GM12878 (cell line): ENCODE results near the gene BBS5. TPM values are rescaled to one million over a fixed set of nuclear protein-coding genes. Genes with fewer than 3 reads are reported as not detected.

Source experiments
- ATAC-seq: fragments of 200-7000 bp; cut with Tn5 transposase; 3 replicates; pipeline ENCODE4 v1.9.1; 2020; ENCODE audit warnings: mild to moderate bottlenecking, moderate library complexity
- BruUV-seq: library from RNA; stranded (reverse); fragments of 400-500 nt; replicated peaks from 2 replicates; lab custom pipeline; 2021; lab: Mats Ljungman, UMichigan
- CTCF ChIA-PET: fragments of 300-600 bp; sonication (Branson Sonifier 250); formaldehyde crosslinking; extraction: SDS; loops from one replicate; lab custom pipeline; 2021; ENCODE audit warnings: inconsistent platforms; lab: Yijun Ruan, JAX
- POLR2A ChIA-PET: fragments of 350-600 bp; formaldehyde crosslinking; extraction: SDS; loops from one replicate; lab custom pipeline; 2021; ENCODE audit warnings: inconsistent platforms; lab: Charles Lee
- RAD21 ChIA-PET: fragments of 300-600 bp; sonication (Branson Sonifier 250); formaldehyde crosslinking; loops from one replicate; lab custom pipeline; 2023; ENCODE audit warnings: antibody characterized with exemption; ENCODE audit not compliant: unreplicated experiment; lab: Charles Lee
- SMC1A ChIA-PET: fragments of 300-600 bp; sonication (Branson Sonifier 250); formaldehyde crosslinking; loops from one replicate; lab custom pipeline; 2023; ENCODE audit not compliant: unreplicated experiment, uncharacterized antibody; lab: Charles Lee
- DNase-seq: peaks from one replicate; pipeline ENCODE4 v3.0.0-alpha.2; 2011; ENCODE audit warnings: low read depth, low spot score
- FAIRE-seq: peaks from 3 replicates; lab custom pipeline; 2011; peaks lifted over from hg19 to GRCh38; lab: Jason Lieb, UNC
- H2AFZ ChIP-seq: 2 replicates; pipeline ENCODE4 v1.6.0; 2011; ENCODE audit warnings: low read depth, low read length, control low read depth; ENCODE audit not compliant: control insufficient read depth
- H3K27ac ChIP-seq: 2 replicates; pipeline ENCODE4 v1.5.1; 2011; ENCODE audit warnings: control low read depth; ENCODE audit not compliant: control insufficient read depth, insufficient read depth
- H3K27me3 ChIP-seq, 2 experiments: replicated peaks in 1 of 2; 2 replicates each; pipeline versions ENCODE4 v1.6.0 to v1.6.1; 2011; ENCODE audit warnings: low read length in 1 of 2; ENCODE audit not compliant: control insufficient read depth in 2 of 2, insufficient read depth in 2 of 2
- H3K36me3 ChIP-seq, 2 experiments: 2 replicates each; pipeline ENCODE4 v1.5.1; 2011; ENCODE audit warnings: low read length in 1 of 2; ENCODE audit not compliant: control insufficient read depth in 2 of 2, insufficient read depth in 2 of 2
- H3K4me1 ChIP-seq: 2 replicates; pipeline ENCODE4 v1.6.1; 2011; ENCODE audit warnings: mild to moderate bottlenecking, low read length, moderate library complexity, mixed read lengths; ENCODE audit not compliant: control insufficient read depth, insufficient read depth
- H3K4me2 ChIP-seq: 2 replicates; pipeline ENCODE4 v1.6.0; 2011; ENCODE audit warnings: control low read depth; ENCODE audit not compliant: control insufficient read depth, insufficient read depth
- H3K4me3 ChIP-seq: fragments of 200-600 bp; sonication (generic); 2 replicates; pipeline ENCODE4 v1.5.1; 2016
- H3K79me2 ChIP-seq: 2 replicates; pipeline ENCODE4 v1.6.0; 2011; ENCODE audit warnings: low read length; ENCODE audit not compliant: control insufficient read depth, insufficient read depth
- H3K9ac ChIP-seq: 2 replicates; pipeline ENCODE4 v1.8.0; 2011; ENCODE audit warnings: low read length, control low read depth, mixed read lengths; ENCODE audit not compliant: control insufficient read depth, insufficient read depth
- H3K9me3 ChIP-seq: replicated peaks from 3 replicates; pipeline ENCODE4 v1.5.1; 2011; ENCODE audit warnings: mild to moderate bottlenecking, low read length; ENCODE audit not compliant: control insufficient read depth, insufficient read depth
- H4K20me1 ChIP-seq: 2 replicates; pipeline ENCODE4 v1.6.0; 2011; ENCODE audit not compliant: control insufficient read depth, insufficient read depth
- CHD1 ChIP-seq: IDR thresholded peaks from 2 replicates; pipeline ENCODE4 v1.6.1; 2012; ENCODE audit warnings: low read depth, low read length, improper control_type of control experiment
- EGR1 ChIP-seq, 2 experiments: IDR thresholded peaks; 1 replicate in 1 of 2; 2 replicates in 1 of 2; pipeline ENCODE4 v1.6.1; 2011 to 2012; ENCODE audit warnings: low read depth in 2 of 2, low read length in 2 of 2, borderline replicate concordance in 1 of 2, mild to moderate bottlenecking in 1 of 2, moderate library complexity in 1 of 2
- EP300 ChIP-seq, 2 experiments: fragments of 150-350 bp in 1 of 2; IDR thresholded peaks; 2 replicates each; pipeline ENCODE4 v1.6.1; 2011 to 2012; ENCODE audit warnings: low read depth in 2 of 2, low read length in 2 of 2, borderline replicate concordance in 1 of 2, improper control_type of control experiment in 1 of 2, inconsistent platforms in 1 of 2; ENCODE audit not compliant: control insufficient read depth in 1 of 2
- ESRRA ChIP-seq: IDR thresholded peaks from 2 replicates; pipeline ENCODE4 v1.6.1; 2012; ENCODE audit warnings: mild to moderate bottlenecking, low read length, improper control_type of control experiment
- HDAC2 ChIP-seq: fragments of 200-600 bp; sonication (generic); IDR thresholded peaks from 2 replicates; pipeline ENCODE4 v1.6.1; 2017
- MEF2A ChIP-seq: IDR thresholded peaks from 2 replicates; pipeline ENCODE4 v1.6.1; 2011; ENCODE audit warnings: low read depth, mild to moderate bottlenecking, low read length, moderate library complexity; ENCODE audit not compliant: insufficient read depth
- NFYB ChIP-seq: IDR thresholded peaks from 2 replicates; pipeline ENCODE4 v1.6.1; 2011; ENCODE audit warnings: low read depth, mild to moderate bottlenecking, low read length, improper control_type of control experiment, moderate library complexity; ENCODE audit not compliant: insufficient read depth
- NR2C2 ChIP-seq: IDR thresholded peaks from 2 replicates; pipeline ENCODE4 v1.6.1; 2011; ENCODE audit warnings: borderline replicate concordance, low read depth; ENCODE audit not compliant: control insufficient read depth, insufficient read length
- NR2F1 ChIP-seq: fragments of 450-650 bp; conservative IDR thresholded peaks from 2 replicates; pipeline ENCODE4 v1.6.1; 2017; ENCODE audit warnings: mild to moderate bottlenecking
- POU2F2 ChIP-seq: IDR thresholded peaks from 3 replicates; pipeline ENCODE4 v1.6.1; 2011; ENCODE audit warnings: low read depth, mild to moderate bottlenecking, low read length, borderline replicate concordance
- RFX5 ChIP-seq: IDR thresholded peaks from 2 replicates; pipeline ENCODE4 v1.6.1; 2011; ENCODE audit warnings: low read depth, low read length, improper control_type of control experiment
- STAT1 ChIP-seq: fragments of 450-650 bp; conservative IDR thresholded peaks from 2 replicates; pipeline ENCODE4 v1.6.1; 2014; ENCODE audit warnings: antibody characterized with exemption, mild to moderate bottlenecking
- STAT3 ChIP-seq: IDR thresholded peaks from 2 replicates; pipeline ENCODE4 v1.6.1; 2011; ENCODE audit warnings: low read depth, low read length, improper control_type of control experiment
- TARDBP ChIP-seq: IDR thresholded peaks from 2 replicates; pipeline ENCODE4 v1.6.1; 2016; ENCODE audit warnings: borderline replicate concordance
- TBL1XR1 ChIP-seq: IDR thresholded peaks from 2 replicates; pipeline ENCODE4 v1.6.1; 2012; ENCODE audit warnings: low read depth, low read length, improper control_type of control experiment
- WGBS: methylation state at CpG from one replicate; pipeline ENCODE4 v1.1.6; 2016; ENCODE audit warnings: low lambda C conversion rate; ENCODE audit not compliant: insufficient replicate concordance, insufficient coverage; ENCODE audit errors: missing lambda C conversion rate; 5-methylcytosine and 5-hydroxymethylcytosine counted together
- in situ Hi-C: fragments of 300-500 bp; cut with MboI; formaldehyde crosslinking; loops from 9 replicates; pipeline ENCODE4 v1.14.3; 2018; ENCODE audit warnings: mixed read lengths
- intact Hi-C: fragments of 100-400 bp; cut with micrococcal nuclease; formaldehyde crosslinking; loops from one replicate; pipeline ENCODE4 v1.14.2; 2022; ENCODE audit not compliant: unreplicated experiment
- polyA plus RNA-seq, 11 experiments: library from polyadenylated mRNA; depleted of rRNA in 4 of 11; unstranded in 6 of 11; stranded (reverse) in 5 of 11; fragments of >200 nt; fragmentation: Nextera tagmentation in 4 of 11; fragmentation: Illumina TruSeq in 1 of 11; extraction: Ambion mirVana in 4 of 11; extraction: Trizol in 1 of 11; gene quantifications; 1 replicate in 1 of 11; 2 replicates in 10 of 11; pipeline versions ENCODE4 v1.2.1 to v1.2.3, GENCODE V29; 2011 to 2016; ENCODE audit warnings: inconsistent platforms in 2 of 11, missing spikeins in 2 of 11, low read depth in 1 of 11
- total RNA-seq, 4 experiments: library from RNA; depleted of rRNA in 3 of 4; stranded (reverse); fragments of >200 nt in 3 of 4; fragmentation: Illumina TruSeq in 1 of 4; extraction: Trizol in 1 of 4; gene quantifications; 2 replicates each; pipeline versions ENCODE4 v1.2.1 to v1.2.3, GENCODE V29; 2013 to 2021
- TF ChIP-seq, protein P1 (sequence below): fragments of 450-650 bp; IDR thresholded peaks from 2 replicates; pipeline ENCODE4 v1.6.1; 2017; ENCODE audit warnings: low read depth, mild to moderate bottlenecking, moderate library complexity
- TF ChIP-seq, protein P2 (sequence below): fragments of 450-650 bp; IDR thresholded peaks from 2 replicates; pipeline ENCODE4 v1.6.1; 2018; ENCODE audit warnings: borderline replicate concordance, mild to moderate bottlenecking; ENCODE audit not compliant: partially characterized antibody
- TF ChIP-seq, protein P3 (sequence below): IDR thresholded peaks from 2 replicates; pipeline ENCODE4 v1.6.1; 2011; ENCODE audit warnings: low read depth, mild to moderate bottlenecking, low read length, moderate library complexity, borderline replicate concordance; ENCODE audit errors: extremely low read depth

Gene BBS5
- total and polyA plus RNA-seq, 10 of the 15 experiments (the other 5 are each of a cell fraction or from before 2014, with no cell fraction given) = 0.56 to 3.4 (median 1.6) TPM

DNA sequence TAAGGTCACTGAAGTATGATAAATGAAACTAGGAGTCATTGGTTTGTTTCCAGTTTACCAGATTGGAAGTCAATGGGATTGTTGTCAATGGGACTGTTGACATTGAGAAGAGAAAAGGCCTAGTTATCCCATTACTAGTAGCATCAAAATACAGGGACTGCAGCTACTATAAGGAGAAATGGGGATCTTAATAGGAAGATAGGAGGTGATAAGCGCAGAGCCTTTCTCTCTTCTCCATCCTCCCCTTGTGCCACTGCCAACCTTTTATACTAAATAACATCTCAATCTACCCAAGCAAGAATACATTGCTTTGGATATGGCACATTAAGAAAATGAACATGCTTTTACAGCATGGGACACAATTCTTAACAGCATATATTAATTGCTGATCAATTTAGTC lies 10.5 kb upstream of the BBS5 start (continued):
- TF ChIP-seq, protein P1, sequence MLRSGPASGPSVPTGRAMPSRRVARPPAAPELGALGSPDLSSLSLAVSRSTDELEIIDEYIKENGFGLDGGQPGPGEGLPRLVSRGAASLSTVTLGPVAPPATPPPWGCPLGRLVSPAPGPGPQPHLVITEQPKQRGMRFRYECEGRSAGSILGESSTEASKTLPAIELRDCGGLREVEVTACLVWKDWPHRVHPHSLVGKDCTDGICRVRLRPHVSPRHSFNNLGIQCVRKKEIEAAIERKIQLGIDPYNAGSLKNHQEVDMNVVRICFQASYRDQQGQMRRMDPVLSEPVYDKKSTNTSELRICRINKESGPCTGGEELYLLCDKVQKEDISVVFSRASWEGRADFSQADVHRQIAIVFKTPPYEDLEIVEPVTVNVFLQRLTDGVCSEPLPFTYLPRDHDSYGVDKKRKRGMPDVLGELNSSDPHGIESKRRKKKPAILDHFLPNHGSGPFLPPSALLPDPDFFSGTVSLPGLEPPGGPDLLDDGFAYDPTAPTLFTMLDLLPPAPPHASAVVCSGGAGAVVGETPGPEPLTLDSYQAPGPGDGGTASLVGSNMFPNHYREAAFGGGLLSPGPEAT = no peak

GRCh38 chr2:169469952-169470572 lies 9.2 kb upstream of the BBS5 start:
- ChIA-PET CTCF (interaction anchor here (1.4 kb wide), 1 partner anchor 11 kb away, joined by 3 read pairs; no protein-coding TSS in a partner anchor), RAD21 (no interaction called here)
- ATAC-seq = no peak
- no peak overlapping the region for H3K27ac ChIP-seq
- TF ChIP-seq, protein P2, sequence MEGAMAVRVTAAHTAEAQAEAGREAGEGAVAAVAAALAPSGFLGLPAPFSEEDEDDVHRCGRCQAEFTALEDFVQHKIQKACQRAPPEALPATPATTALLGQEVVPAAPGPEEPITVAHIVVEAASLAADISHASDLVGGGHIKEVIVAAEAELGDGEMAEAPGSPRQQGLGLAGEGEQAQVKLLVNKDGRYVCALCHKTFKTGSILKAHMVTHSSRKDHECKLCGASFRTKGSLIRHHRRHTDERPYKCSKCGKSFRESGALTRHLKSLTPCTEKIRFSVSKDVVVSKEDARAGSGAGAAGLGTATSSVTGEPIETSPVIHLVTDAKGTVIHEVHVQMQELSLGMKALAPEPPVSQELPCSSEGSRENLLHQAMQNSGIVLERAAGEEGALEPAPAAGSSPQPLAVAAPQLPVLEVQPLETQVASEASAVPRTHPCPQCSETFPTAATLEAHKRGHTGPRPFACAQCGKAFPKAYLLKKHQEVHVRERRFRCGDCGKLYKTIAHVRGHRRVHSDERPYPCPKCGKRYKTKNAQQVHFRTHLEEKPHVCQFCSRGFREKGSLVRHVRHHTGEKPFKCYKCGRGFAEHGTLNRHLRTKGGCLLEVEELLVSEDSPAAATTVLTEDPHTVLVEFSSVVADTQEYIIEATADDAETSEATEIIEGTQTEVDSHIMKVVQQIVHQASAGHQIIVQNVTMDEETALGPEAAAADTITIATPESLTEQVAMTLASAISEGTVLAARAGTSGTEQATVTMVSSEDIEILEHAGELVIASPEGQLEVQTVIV = no peak
- TF ChIP-seq STAT1 (no peak), NR2C2 (no peak), NFYB (no peak), ESRRA (no peak), HDAC2 (no peak), TBL1XR1 (no peak), NR2F1 (no peak), EP300 (IDR thresholded peaks at IDR 0.05; ENCODE audit: borderline replicate concordance in 1 of 2, control insufficient read depth in 1 of 2, low read depth in 2 of 2, low read length in 2 of 2) (no peak), CHD1 (no peak), MEF2A (no peak), TARDBP (no peak), EGR1 (IDR thresholded peaks at IDR 0.05; ENCODE audit: borderline replicate concordance in 1 of 2, low read depth in 2 of 2, low read length in 2 of 2) (no peak), POU2F2 (no peak), RFX5 (no peak), STAT3 (no peak)
- TF ChIP-seq, protein P3, sequence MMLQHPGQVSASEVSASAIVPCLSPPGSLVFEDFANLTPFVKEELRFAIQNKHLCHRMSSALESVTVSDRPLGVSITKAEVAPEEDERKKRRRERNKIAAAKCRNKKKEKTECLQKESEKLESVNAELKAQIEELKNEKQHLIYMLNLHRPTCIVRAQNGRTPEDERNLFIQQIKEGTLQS = no peak
- TF ChIP-seq, all 136 proteins: peak for 0
- H3K4me1 ChIP-seq = no peaks in the 10 kb centered on the region
- H2AFZ ChIP-seq = no peak overlapping the region
- H3K9me3 ChIP-seq = no peaks in the 10 kb centered on the region
- no peak overlapping the region for H3K4me2 ChIP-seq
- no peaks in the 10 kb centered on the region for H3K79me2 ChIP-seq
- in situ Hi-C loops = no loop called here
- intact Hi-C loops = no loop called here
- no peaks in the 10 kb centered on the region for H3K27me3 ChIP-seq
- H4K20me1 ChIP-seq = no peaks in the 10 kb centered on the region
- ChIA-PET POLR2A (no interaction called here), SMC1A (interaction anchor here (0.9 to 1.3 kb wide), 2 partner anchors 9 to 19 kb away, joined by 3 read pairs; no protein-coding TSS in a partner anchor)
- no peak overlapping the region for H3K9ac ChIP-seq
- FAIRE-seq = no peak
- no peak overlapping the region for H3K4me3 ChIP-seq
- no peak for DNase-seq
- BruUV-seq = no TSS peak
- WGBS = 97% methylated on average over 3 of the region's 3 CpGs
- no peaks in the 10 kb centered on the region for H3K36me3 ChIP-seq
